HL-60 (cell line): ENCODE measurements around the gene ADGRB2.
A peak's percentile ranks its signal among the peaks of the same experiment; 100 is the strongest.

Source experiments
- CTCF ChIP-seq: IDR thresholded peaks from one replicate; pipeline ENCODE4 v1.5.1; 2011; ENCODE audit warnings: low read length, control low read depth, inconsistent platforms; ENCODE audit not compliant: insufficient read depth
- POLR2AphosphoS5 ChIP-seq: IDR thresholded peaks from 2 replicates; pipeline ENCODE4 v1.6.1; 2012; ENCODE audit warnings: low read depth
- SPI1 ChIP-seq: IDR thresholded peaks from 2 replicates; pipeline ENCODE4 v1.6.1; 2012; ENCODE audit warnings: low read depth, mild to moderate bottlenecking, borderline replicate concordance

- TF ChIP-seq CTCF (peak; percentile 39), POLR2AphosphoS5 (no peak), SPI1 (no peak)
Observed at GRCh38 chr1:31789259-31790065, 25.3 kb upstream of the ADGRB2 start.
